ENCODE measurements around the gene SKI. TPM values are rescaled to one million over a fixed set of nuclear protein-coding genes. Genes with fewer than 3 reads are reported as not detected.

The SKI gene
- 50.1 TPM for total RNA-seq

DNA sequence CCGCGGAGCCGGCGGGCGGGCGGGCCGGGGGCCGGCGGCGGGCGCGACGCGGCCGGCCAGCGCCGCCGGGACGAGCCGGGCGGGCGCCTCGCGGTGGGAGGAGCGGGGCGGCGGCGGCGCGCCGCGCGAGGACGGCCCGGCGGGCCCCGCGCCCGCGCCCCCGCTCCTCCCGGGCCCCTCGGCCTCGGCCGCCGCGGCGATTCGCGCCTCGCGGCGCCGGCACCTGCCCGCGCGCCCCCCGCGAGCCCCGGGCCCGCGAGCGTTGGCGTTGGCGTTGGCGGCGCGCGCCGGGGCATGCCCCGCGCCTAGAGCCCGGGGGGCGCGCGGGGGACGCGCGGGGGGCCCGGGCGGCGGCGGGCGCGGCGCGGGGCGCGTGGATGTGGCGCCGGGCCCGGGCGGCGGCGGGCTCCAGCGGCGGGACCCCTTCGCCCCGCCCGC, at the start of gene SKI:
TSS of gene SKI (plus strand) at position 163 of the 438 bp plus-strand sequence. CDS start 448 bp downstream, outside the sequence.

DNA sequence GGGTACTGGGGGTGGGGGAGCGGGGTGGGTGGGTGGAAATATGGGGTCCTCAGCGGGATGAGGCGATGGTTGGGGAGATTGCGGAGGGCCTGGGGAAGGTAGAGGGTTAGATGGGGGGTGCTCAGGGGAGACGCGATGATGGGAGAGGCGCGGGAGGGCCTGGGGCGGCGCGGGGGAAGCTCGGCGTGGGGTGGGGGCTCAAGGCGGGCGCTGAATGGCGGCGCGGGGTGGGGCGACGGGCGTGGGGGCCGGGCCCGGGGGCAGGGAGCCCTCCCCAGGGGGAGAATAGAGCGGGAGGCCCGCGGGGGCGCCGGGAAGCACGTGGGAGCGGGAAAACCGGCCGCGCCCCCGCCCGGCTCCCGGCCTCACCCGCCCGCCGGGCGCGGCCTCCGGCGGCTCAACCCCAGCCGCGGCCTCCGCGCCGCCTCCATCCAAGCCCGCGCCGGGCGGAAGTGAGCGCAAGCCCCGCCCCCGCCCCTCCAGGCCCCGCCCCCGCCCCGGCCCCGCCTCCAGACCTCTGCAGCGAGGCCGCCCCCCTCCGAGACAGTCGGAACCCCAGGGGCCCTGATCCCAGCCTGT, 33.7 kb upstream of the SKI start, which contains the start of gene FAAP20:
TSS of gene FAAP20 (minus strand) at position 454 of the 579 bp plus-strand sequence. CDS start at position 431, 23 bp downstream.

Other genes with a start within 250 kb of the SKI start
- gene CFAP74, start 224.5 kb upstream of the SKI start, total RNA-seq, result 0.27 TPM
- 1.4 TPM for gene GABRD, start 209.0 kb upstream of the SKI start, total RNA-seq
- gene PRKCZ, start 177.9 kb upstream of the SKI start, total RNA-seq, result 16.5 TPM
- gene FAAP20, start 33.5 kb upstream of the SKI start, total RNA-seq, result 32.7 TPM
- 35.4 TPM for gene MORN1, start 163.2 kb downstream of the SKI start, total RNA-seq
- 62.9 TPM for gene RER1, start 163.5 kb downstream of the SKI start, total RNA-seq
- 32.0 TPM for gene PEX10, start 184.2 kb downstream of the SKI start, total RNA-seq
- 84.1 TPM for gene PLCH2, start 248.0 kb downstream of the SKI start, total RNA-seq

All from camera-type eye (tissue), 1 donor.